ENCODE measurements around the gene SPATA32.
"Not testable (repeated sequence)": the region's sequence is repeated elsewhere in the genome, so short reads cannot be mapped to it uniquely, and the experiment has no call there.

SPATA32 gene

GRCh38 chr17:45256114-45256966 is 5.6 kb downstream of the SPATA32 start:
- Histone ChIP-seq H3F3A (ENCODE audit: insufficient read depth, low read length) (peaks cover 7% of the 10 kb centered on the region; the same call in 1 of the 2 replicates), H3K4me3 (ENCODE audit: low read length) (no peak overlapping the region), H3K36me3 (replicated peaks; ENCODE audit: insufficient read depth, low read length) (no peaks in the 10 kb centered on the region), H3K4me1 (ENCODE audit: low read length) (peaks cover 12% of the 10 kb centered on the region; the same call in 1 of the 2 replicates), H3K9me2 (replicated peaks; ENCODE audit: insufficient read depth, low read length) (no peaks in the 10 kb centered on the region), H3K9me3 (replicated peaks; ENCODE audit: insufficient read depth, low read length) (no peaks in the 10 kb centered on the region), H4K20me1 (ENCODE audit: insufficient read depth, low read length) (no peaks in the 10 kb centered on the region), H3K27ac (ENCODE audit: low read length) (no peak overlapping the region), H3K27me3 (replicated peaks; ENCODE audit: insufficient read depth, low read length) (no peaks in the 10 kb centered on the region), H3K4me2 (ENCODE audit: low read depth, low read length) (peak overlapping the region; percentile 4; the same call in 1 of the 2 replicates), H3K9ac (ENCODE audit: low read length) (no peak overlapping the region), H2AFZ (ENCODE audit: low read length) (no peak overlapping the region), H3K79me2 (ENCODE audit: low read length) (no peaks in the 10 kb centered on the region)
- TF ChIP-seq CTCF (IDR thresholded peaks at IDR 0.05; ENCODE audit: low read length) (peak; percentile 33), EZH2 (optimal IDR thresholded peaks at IDR 0.05; ENCODE audit: low read depth, low read length) (no peak), EZH2phosphoT487 (IDR thresholded peaks at IDR 0.05; ENCODE audit: low read length) (no peak)
- DNase-seq = peak; percentile 30

- Histone ChIP-seq H3K27ac (ENCODE audit: low read length) (no peak overlapping the region), H3K4me2 (ENCODE audit: low read depth, low read length) (no peak overlapping the region), H3K79me2 (ENCODE audit: low read length) (no peaks in the 10 kb centered on the region), H3K36me3 (replicated peaks; ENCODE audit: insufficient read depth, low read length) (no peaks in the 10 kb centered on the region), H3K9me3 (replicated peaks; ENCODE audit: insufficient read depth, low read length) (no peaks in the 10 kb centered on the region), H3K27me3 (replicated peaks; ENCODE audit: insufficient read depth, low read length) (no peaks in the 10 kb centered on the region), H3K4me3 (ENCODE audit: low read length) (no peak overlapping the region), H2AFZ (ENCODE audit: low read length) (no peak overlapping the region), H3K9ac (ENCODE audit: low read length) (no peak overlapping the region), H3K9me2 (replicated peaks; ENCODE audit: insufficient read depth, low read length) (no peaks in the 10 kb centered on the region), H3K4me1 (ENCODE audit: low read length) (peaks cover 12% of the 10 kb centered on the region; the same call in 1 of the 2 replicates), H4K20me1 (ENCODE audit: insufficient read depth, low read length) (no peaks in the 10 kb centered on the region), H3F3A (ENCODE audit: insufficient read depth, low read length) (peaks cover 4% of the 10 kb centered on the region; the same call in 1 of the 2 replicates)
- DNase-seq = no peak
- TF ChIP-seq CTCF (IDR thresholded peaks at IDR 0.05; ENCODE audit: low read length) = no peak
- TF ChIP-seq EZH2 (optimal IDR thresholded peaks at IDR 0.05; ENCODE audit: low read depth, low read length) = no peak
- TF ChIP-seq EZH2phosphoT487 (IDR thresholded peaks at IDR 0.05; ENCODE audit: low read length) = no peak
These were observed 6.5 kb downstream of the SPATA32 start for GRCh38 chr17:45255358-45255757.

DNA sequence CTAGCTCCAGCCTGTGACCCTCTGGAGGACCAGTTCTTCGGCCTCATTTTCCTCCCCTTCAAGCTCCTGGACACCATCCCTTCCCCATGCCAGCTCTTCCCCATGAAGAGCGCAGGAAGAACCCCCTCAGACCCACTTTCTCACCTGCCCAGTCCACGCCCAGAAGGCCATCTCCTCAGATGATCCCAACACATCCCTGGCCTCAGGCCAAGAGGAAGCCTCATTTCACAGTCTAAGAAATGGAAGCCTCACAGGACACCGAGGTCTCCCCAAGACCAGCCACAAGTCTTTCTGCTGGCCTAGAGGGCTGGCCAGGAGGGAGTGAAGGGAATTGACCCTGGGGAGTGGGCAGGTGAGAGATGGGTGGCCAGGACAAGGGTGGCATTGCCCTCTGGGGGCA is 8.0 kb downstream of the SPATA32 start:
- peaks cover 4% of the 10 kb centered on the region; the same call in 1 of the 2 replicates for H3F3A ChIP-seq (ENCODE audit: insufficient read depth, low read length)
- H3K4me3 ChIP-seq (ENCODE audit: low read length) = no peak overlapping the region
- TF ChIP-seq EZH2phosphoT487 (IDR thresholded peaks at IDR 0.05; ENCODE audit: low read length) (no peak), EZH2 (optimal IDR thresholded peaks at IDR 0.05; ENCODE audit: low read depth, low read length) (no peak), CTCF (IDR thresholded peaks at IDR 0.05; ENCODE audit: low read length) (no peak)
- H3K36me3 ChIP-seq (replicated peaks; ENCODE audit: insufficient read depth, low read length) = no peaks in the 10 kb centered on the region
- H3K9me3 ChIP-seq (replicated peaks; ENCODE audit: insufficient read depth, low read length) = no peaks in the 10 kb centered on the region
- H4K20me1 ChIP-seq (ENCODE audit: insufficient read depth, low read length) = no peaks in the 10 kb centered on the region
- no peaks in the 10 kb centered on the region for H3K27me3 ChIP-seq (replicated peaks; ENCODE audit: insufficient read depth, low read length)
- no peak overlapping the region for H3K4me2 ChIP-seq (ENCODE audit: low read depth, low read length)
- peaks cover 2% of the 10 kb centered on the region; the same call in 1 of the 2 replicates for H3K79me2 ChIP-seq (ENCODE audit: low read length)
- no peak for DNase-seq
- H3K9ac ChIP-seq (ENCODE audit: low read length) = no peak overlapping the region
- H3K4me1 ChIP-seq (ENCODE audit: low read length) = peaks cover 12% of the 10 kb centered on the region; the same call in 1 of the 2 replicates
- no peak overlapping the region for H2AFZ ChIP-seq (ENCODE audit: low read length)
- H3K9me2 ChIP-seq (replicated peaks; ENCODE audit: insufficient read depth, low read length) = no peaks in the 10 kb centered on the region
- H3K27ac ChIP-seq (ENCODE audit: low read length) = no peak overlapping the region

DNA sequence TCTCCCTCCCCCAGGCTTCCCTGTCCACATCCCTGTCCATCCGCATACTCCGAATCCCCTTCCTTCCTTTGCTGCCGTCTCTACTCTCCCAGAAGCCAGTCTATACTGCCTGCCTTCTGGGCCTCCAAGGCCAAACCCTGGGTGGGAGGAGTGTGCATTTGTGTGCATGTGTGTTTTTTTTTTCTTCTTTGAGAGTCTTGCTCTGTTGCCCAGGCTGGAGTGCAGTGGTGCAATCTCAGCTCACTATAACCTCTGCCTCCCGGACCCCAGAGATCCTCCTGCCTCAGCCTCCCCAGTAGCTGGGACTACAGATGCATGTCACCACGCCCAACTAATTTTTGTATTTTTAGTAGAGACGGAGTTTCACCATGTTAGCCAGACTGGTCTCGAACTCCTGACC is 8.7 kb downstream of the SPATA32 start:
- H3K27me3 ChIP-seq (replicated peaks; ENCODE audit: insufficient read depth, low read length); H3K4me3 ChIP-seq (ENCODE audit: low read length); H4K20me1 ChIP-seq (ENCODE audit: insufficient read depth, low read length); H3F3A ChIP-seq (ENCODE audit: insufficient read depth, low read length); H3K9ac ChIP-seq (ENCODE audit: low read length); H3K4me2 ChIP-seq (ENCODE audit: low read depth, low read length); H3K79me2 ChIP-seq (ENCODE audit: low read length); H3K9me3 ChIP-seq (replicated peaks; ENCODE audit: insufficient read depth, low read length); H3K36me3 ChIP-seq (replicated peaks; ENCODE audit: insufficient read depth, low read length); H2AFZ ChIP-seq (ENCODE audit: low read length); DNase-seq; H3K9me2 ChIP-seq (replicated peaks; ENCODE audit: insufficient read depth, low read length); H3K27ac ChIP-seq (ENCODE audit: low read length): not testable (repeated sequence)
- H3K4me1 ChIP-seq (ENCODE audit: low read length) = peaks cover 12% of the 10 kb centered on the region; the same call in 1 of the 2 replicates
